Trophoblast cell (in vitro differentiated cells and primary cell): ENCODE data around the gene UBR2.

Experiments used
- DNase-seq, 2 donors: peaks; one replicate each; pipeline ENCODE4 v3.0.0-alpha.2; 2016
- H2AFZ ChIP-seq: 2 replicates; pipeline ENCODE4 v1.6.1; 2013; ENCODE audit warnings: low read length, moderate library complexity, mild to moderate bottlenecking; ENCODE audit not compliant: insufficient read depth, poor library complexity
- H2AK5ac ChIP-seq: 2 replicates; pipeline ENCODE4 v1.6.1; 2013; ENCODE audit warnings: mild to moderate bottlenecking, low read length
- H2BK120ac ChIP-seq: 2 replicates; pipeline ENCODE4 v1.6.1; 2013; ENCODE audit warnings: low read length, mild to moderate bottlenecking, moderate library complexity; ENCODE audit not compliant: insufficient read depth, poor library complexity
- H2BK12ac ChIP-seq: 2 replicates; pipeline ENCODE4 v1.6.1; 2013; ENCODE audit warnings: mild to moderate bottlenecking, low read length, moderate library complexity
- H2BK5ac ChIP-seq: 2 replicates; pipeline ENCODE4 v1.6.1; 2013; ENCODE audit warnings: low read length, low read depth, moderate library complexity, mild to moderate bottlenecking; ENCODE audit not compliant: poor library complexity
- H3K14ac ChIP-seq: 2 replicates; pipeline ENCODE4 v1.6.1; 2013; ENCODE audit warnings: mild to moderate bottlenecking, low read length
- H3K18ac ChIP-seq: 2 replicates; pipeline ENCODE4 v1.6.1; 2013; ENCODE audit warnings: mild to moderate bottlenecking, low read length
- H3K23ac ChIP-seq: 2 replicates; pipeline ENCODE4 v1.6.1; 2013; ENCODE audit warnings: low read length
- H3K27ac ChIP-seq: 2 replicates; pipeline ENCODE4 v1.5.1; 2013; ENCODE audit warnings: low read depth, mild to moderate bottlenecking, inconsistent platforms, low read length, moderate library complexity
- H3K27me3 ChIP-seq: 2 replicates; pipeline ENCODE4 v1.6.1; 2013; ENCODE audit warnings: inconsistent platforms, mild to moderate bottlenecking, low read length, moderate library complexity; ENCODE audit not compliant: insufficient read depth
- H3K36me3 ChIP-seq, 2 experiments: 1 replicate in 1 of 2; 2 replicates in 1 of 2; pipeline ENCODE4 v1.6.1; 2013; ENCODE audit warnings: low read length in 2 of 2, mild to moderate bottlenecking in 2 of 2, moderate library complexity in 1 of 2; ENCODE audit not compliant: insufficient read depth in 2 of 2, control insufficient read depth in 1 of 2
- H3K4ac ChIP-seq: 2 replicates; pipeline ENCODE4 v1.6.1; 2013; ENCODE audit warnings: low read depth, mild to moderate bottlenecking, low read length, moderate library complexity
- H3K4me1 ChIP-seq, 2 experiments: 1 replicate in 1 of 2; 2 replicates in 1 of 2; pipeline ENCODE4 v1.6.1; 2013; ENCODE audit warnings: low read length in 2 of 2, mild to moderate bottlenecking in 2 of 2, moderate library complexity in 1 of 2; ENCODE audit not compliant: insufficient read depth in 2 of 2, control insufficient read depth in 1 of 2
- H3K4me2 ChIP-seq: 2 replicates; pipeline ENCODE4 v1.6.1; 2013; ENCODE audit warnings: inconsistent platforms, mild to moderate bottlenecking, low read length, moderate library complexity
- H3K4me3 ChIP-seq: 2 replicates; pipeline ENCODE4 v1.5.1; 2013; ENCODE audit warnings: mild to moderate bottlenecking, low read depth, low read length, inconsistent platforms
- H3K79me1 ChIP-seq: one replicate; pipeline ENCODE4 v1.6.1; 2013; ENCODE audit warnings: low read length
- H3K79me2 ChIP-seq: 2 replicates; pipeline ENCODE4 v1.6.1; 2013; ENCODE audit warnings: low read length, mild to moderate bottlenecking; ENCODE audit not compliant: control insufficient read depth, insufficient read depth, poor library complexity
- H3K9ac ChIP-seq: 2 replicates; pipeline ENCODE4 v1.6.1; 2013; ENCODE audit warnings: mild to moderate bottlenecking, low read length
- H3K9me3 ChIP-seq: 2 replicates; pipeline ENCODE4 v1.6.1; 2013; ENCODE audit warnings: low read depth, mild to moderate bottlenecking, control low read depth, inconsistent platforms, low read length; ENCODE audit not compliant: insufficient read depth
- H4K12ac ChIP-seq: 2 replicates; pipeline ENCODE4 v1.6.1; 2013; ENCODE audit warnings: low read depth, mild to moderate bottlenecking, low read length, moderate library complexity
- H4K8ac ChIP-seq: 2 replicates; pipeline ENCODE4 v1.6.1; 2013; ENCODE audit warnings: low read depth, mild to moderate bottlenecking, low read length, moderate library complexity
- H4K91ac ChIP-seq: one replicate; pipeline ENCODE4 v1.6.1; 2013; ENCODE audit warnings: low read depth, mild to moderate bottlenecking, low read length, moderate library complexity
- WGBS: extraction: QIAGEN DNeasy Blood & Tissue Kit; methylation state at CpG from one replicate; pipeline ENCODE4 v1.1.7; 2013; ENCODE audit warnings: missing lambda C conversion rate; ENCODE audit not compliant: insufficient read length, insufficient coverage; ENCODE audit errors: extremely low coverage; 5-methylcytosine and 5-hydroxymethylcytosine counted together

UBR2 gene

DNA sequence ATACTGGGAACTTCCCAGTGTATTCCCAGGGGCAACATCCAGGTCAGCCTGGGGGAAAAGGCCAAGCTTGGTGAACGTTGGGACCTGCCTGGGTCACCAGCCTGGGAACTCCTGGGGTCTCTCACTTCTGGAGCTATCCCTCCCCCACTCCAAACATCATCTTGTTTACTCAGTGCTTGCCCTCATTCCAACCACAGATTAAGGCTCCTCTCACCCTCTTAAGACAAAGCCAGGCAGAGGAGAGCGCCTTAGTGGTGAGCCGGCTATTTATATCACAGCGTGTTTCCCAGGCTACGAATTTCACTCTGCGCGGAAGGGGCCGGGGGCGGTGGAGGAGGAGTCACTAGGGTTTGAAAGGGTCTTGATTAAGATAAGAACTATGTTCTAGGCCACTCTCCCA lies 146.5 kb downstream of the UBR2 start:
- no peak overlapping the region for H3K18ac ChIP-seq
- no peak for DNase-seq
- no peak overlapping the region for H4K12ac ChIP-seq
- H3K79me2 ChIP-seq = no peaks in the 10 kb centered on the region
- no peak overlapping the region for H2AK5ac ChIP-seq
- no peak overlapping the region for H3K27ac ChIP-seq
- H3K9ac ChIP-seq = no peak overlapping the region
- H3K4ac ChIP-seq = no peak overlapping the region
- no peak overlapping the region for H3K4me2 ChIP-seq
- H4K91ac ChIP-seq = no peak overlapping the region
- no peaks in the 10 kb centered on the region for H3K27me3 ChIP-seq
- no peak overlapping the region for H3K4me3 ChIP-seq
- H4K8ac ChIP-seq = no peak overlapping the region
- H2AFZ ChIP-seq = no peak overlapping the region
- no peak overlapping the region for H2BK120ac ChIP-seq
- no CpG with 5 or more reads among the region's 9 CpGs for WGBS
- H3K14ac ChIP-seq = no peak overlapping the region
- H3K79me1 ChIP-seq = no peaks in the 10 kb centered on the region
- peaks cover 4% of the 10 kb centered on the region for H3K9me3 ChIP-seq
- no peak overlapping the region for H2BK5ac ChIP-seq
- no peak overlapping the region for H2BK12ac ChIP-seq
- no peak overlapping the region for H3K23ac ChIP-seq
- no peaks in the 10 kb centered on the region for H3K4me1 ChIP-seq
- H3K36me3 ChIP-seq = no peaks in the 10 kb centered on the region

DNA sequence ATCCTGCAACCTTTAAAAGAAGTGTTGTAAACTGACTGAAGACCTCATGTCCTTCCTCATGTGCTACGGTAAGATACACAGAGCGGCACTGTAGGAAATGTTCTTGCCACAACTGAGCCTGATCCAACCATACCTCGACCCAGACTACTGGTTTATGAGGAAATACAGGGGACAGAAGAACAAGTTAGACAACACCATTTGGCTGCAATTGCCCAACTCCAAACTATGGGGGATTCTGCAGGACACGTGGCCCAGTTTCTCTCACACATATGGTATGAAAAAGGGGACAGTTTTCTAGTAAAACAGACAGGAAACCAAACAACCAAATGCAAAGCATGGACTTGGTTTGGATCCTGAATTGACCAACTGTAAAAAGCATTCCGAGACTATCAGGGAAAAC lies 148.1 kb downstream of the UBR2 start:
- Histone ChIP-seq H3K4me3 (no peak overlapping the region), H2BK120ac (no peak overlapping the region), H3K9ac (no peak overlapping the region), H3K18ac (no peak overlapping the region), H3K27me3 (no peaks in the 10 kb centered on the region), H3K4me2 (no peak overlapping the region), H2BK12ac (no peak overlapping the region), H3K4me1 (no peaks in the 10 kb centered on the region), H3K14ac (no peak overlapping the region), H3K79me2 (no peaks in the 10 kb centered on the region), H4K12ac (no peak overlapping the region), H3K23ac (no peak overlapping the region), H3K79me1 (no peaks in the 10 kb centered on the region), H3K27ac (no peak overlapping the region), H3K4ac (no peak overlapping the region), H2BK5ac (no peak overlapping the region), H4K91ac (no peak overlapping the region), H3K36me3 (no peaks in the 10 kb centered on the region), H2AFZ (no peak overlapping the region), H3K9me3 (peaks cover 4% of the 10 kb centered on the region), H4K8ac (no peak overlapping the region), H2AK5ac (no peak overlapping the region)
- no peak for DNase-seq
- no CpG with 5 or more reads among the region's 5 CpGs for WGBS

DNA sequence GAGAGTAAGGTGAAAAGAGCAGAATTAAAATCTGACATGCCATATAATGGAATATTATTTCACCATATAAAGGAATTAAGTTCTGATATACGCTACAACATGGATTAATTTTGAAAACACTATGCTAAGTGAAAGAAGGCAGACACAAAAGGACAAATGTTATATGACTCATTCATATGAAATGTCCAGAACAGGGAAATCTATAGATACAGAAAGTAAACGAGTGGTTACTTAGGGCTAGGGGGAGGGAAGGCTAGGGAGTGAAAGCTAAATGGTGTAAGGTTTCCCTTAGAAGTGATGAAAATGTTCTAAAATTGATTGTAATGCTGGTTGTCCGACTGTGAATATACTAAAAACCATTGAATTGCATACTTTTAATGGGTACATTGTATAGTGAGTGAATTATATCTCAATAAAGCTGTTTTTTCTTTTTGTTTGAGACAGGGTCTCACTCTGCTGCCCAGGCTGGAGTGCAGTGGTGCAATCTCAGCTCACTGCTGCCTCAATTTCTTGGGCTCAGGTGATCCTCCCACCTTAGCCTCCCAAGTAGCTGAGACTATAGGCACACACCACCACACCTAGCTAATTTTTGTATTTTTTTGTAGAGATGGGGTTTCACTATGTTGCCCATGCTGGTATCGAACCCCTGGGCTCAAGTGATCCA lies 150.4 kb downstream of the UBR2 start:
- Histone ChIP-seq H3K9me3 (peaks cover 4% of the 10 kb centered on the region), H3K4me1 (no peaks in the 10 kb centered on the region), H2AFZ (no peak overlapping the region), H3K79me2 (no peaks in the 10 kb centered on the region), H3K27ac (no peak overlapping the region), H3K36me3 (no peaks in the 10 kb centered on the region), H2AK5ac (no peak overlapping the region), H4K8ac (no peak overlapping the region), H3K27me3 (no peaks in the 10 kb centered on the region), H3K18ac (no peak overlapping the region), H3K23ac (no peak overlapping the region), H4K91ac (no peak overlapping the region), H2BK5ac (no peak overlapping the region), H4K12ac (no peak overlapping the region), H3K14ac (no peak overlapping the region), H3K4me2 (no peak overlapping the region), H3K4ac (no peak overlapping the region), H3K9ac (no peak overlapping the region), H3K79me1 (no peaks in the 10 kb centered on the region), H3K4me3 (no peak overlapping the region), H2BK120ac (no peak overlapping the region), H2BK12ac (no peak overlapping the region)
- no CpG with 5 or more reads among the region's 4 CpGs for WGBS
- DNase-seq = no peak

DNA sequence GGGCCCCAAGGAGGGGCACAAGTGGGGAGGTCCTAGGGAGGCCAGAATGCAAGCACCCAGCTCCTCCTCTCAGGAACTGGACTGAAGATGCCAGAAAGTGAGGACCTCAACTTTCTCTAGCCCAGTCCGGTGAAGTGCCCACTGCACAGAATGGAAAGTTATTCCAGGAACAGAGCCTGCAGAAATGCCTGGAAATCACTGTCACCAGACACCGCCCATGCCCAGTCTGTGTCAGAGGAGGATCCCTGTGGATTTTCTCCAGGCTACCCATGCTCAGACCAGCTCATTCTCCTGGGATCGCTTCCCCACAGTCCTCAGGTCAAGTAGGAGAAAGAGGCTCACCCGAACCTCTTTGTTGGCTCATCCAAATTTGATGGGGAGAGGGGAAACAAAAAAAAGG lies 152.0 kb downstream of the UBR2 start:
- H4K8ac ChIP-seq = no peak overlapping the region
- no peak overlapping the region for H3K4me3 ChIP-seq
- H4K91ac ChIP-seq = no peak overlapping the region
- H3K9me3 ChIP-seq = peaks cover 4% of the 10 kb centered on the region
- H3K14ac ChIP-seq = no peak overlapping the region
- H3K36me3 ChIP-seq = no peaks in the 10 kb centered on the region
- WGBS = no CpG with 5 or more reads among the region's 4 CpGs
- no peaks in the 10 kb centered on the region for H3K27me3 ChIP-seq
- no peaks in the 10 kb centered on the region for H3K79me1 ChIP-seq
- no peak overlapping the region for H3K4me2 ChIP-seq
- no peak overlapping the region for H2AK5ac ChIP-seq
- H3K23ac ChIP-seq = no peak overlapping the region
- H3K4me1 ChIP-seq = no peaks in the 10 kb centered on the region
- H3K9ac ChIP-seq = no peak overlapping the region
- H4K12ac ChIP-seq = no peak overlapping the region
- no peak overlapping the region for H2BK5ac ChIP-seq
- DNase-seq = no peak
- H3K27ac ChIP-seq = no peak overlapping the region
- H2AFZ ChIP-seq = no peak overlapping the region
- H3K4ac ChIP-seq = no peak overlapping the region
- peak overlapping the region; percentile 34 for H2BK12ac ChIP-seq
- no peaks in the 10 kb centered on the region for H3K79me2 ChIP-seq
- no peak overlapping the region for H2BK120ac ChIP-seq
- H3K18ac ChIP-seq = no peak overlapping the region
